Vagina (tissue), 2 donors: ENCODE measurements around the gene MOB1A.

ENCODE experiments used
- CTCF ChIP-seq, 3 experiments: fragments of 450-650 bp in 2 of 3; fragments of 200-600 bp in 1 of 3; sonication (generic) in 1 of 3; IDR thresholded peaks; one replicate each; pipeline ENCODE4 v1.5.1; 2017 to 2019; ENCODE audit warnings: antibody characterized with exemption in 3 of 3, mild to moderate bottlenecking in 2 of 3, moderate library complexity in 2 of 3
- POLR2A ChIP-seq, 2 donors: fragments of 450-650 bp; IDR thresholded peaks; one replicate each; pipeline ENCODE4 v1.6.1; 2017; ENCODE audit warnings: antibody characterized with exemption in 2 of 2, mild to moderate bottlenecking in 2 of 2, moderate library complexity in 2 of 2
- POLR2AphosphoS5 ChIP-seq, 2 donors: sonication (generic); formaldehyde crosslinking; IDR thresholded peaks; one replicate each; pipeline ENCODE4 v1.9.0; 2017; ENCODE audit warnings: antibody characterized with exemption in 2 of 2, mild to moderate bottlenecking in 2 of 2, low read depth in 1 of 2; ENCODE audit not compliant: insufficient read depth in 1 of 2

DNA sequence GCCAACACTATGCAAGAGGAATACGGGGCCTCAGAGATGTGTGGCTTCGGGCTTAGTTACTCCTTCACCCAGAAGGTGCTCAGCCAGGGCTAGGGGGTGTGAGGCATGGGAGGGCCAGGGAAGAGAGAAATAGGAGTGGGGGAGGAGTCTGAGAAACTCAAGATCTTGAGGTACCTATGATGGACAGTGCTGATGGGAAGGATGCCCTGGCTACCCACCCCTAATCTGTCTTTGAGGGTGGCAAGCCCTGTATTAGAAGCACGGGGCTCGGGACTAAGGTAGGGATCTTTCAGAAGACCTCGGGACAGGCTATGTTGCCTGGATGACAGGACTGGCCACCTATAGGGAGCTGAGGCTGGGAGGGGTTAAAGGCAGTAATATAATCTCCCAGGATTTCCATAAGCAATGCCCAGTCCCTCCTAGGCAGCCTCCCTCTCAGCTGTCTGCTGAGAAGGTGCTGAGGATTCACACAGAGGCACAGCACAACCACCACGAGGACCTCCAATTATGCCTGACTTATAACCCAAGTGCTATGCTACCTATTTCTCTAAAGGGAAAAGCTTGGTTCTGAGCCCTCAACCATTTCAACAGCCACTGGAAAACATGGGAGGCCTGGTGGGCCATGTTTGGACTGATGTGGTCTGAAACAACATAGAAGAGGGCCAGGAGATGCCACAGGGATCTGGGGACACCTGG lies 43.1 kb upstream of the MOB1A start:
- TF ChIP-seq CTCF (IDR thresholded peaks at IDR 0.05) (no peak), POLR2A (IDR thresholded peaks at IDR 0.05) (no peak), POLR2AphosphoS5 (IDR thresholded peaks at IDR 0.05; ENCODE audit: insufficient read depth in 1 of 2, low read depth in 1 of 2) (no peak)
